HepG2 (cell line): ENCODE measurements around the gene SEC62. TPM values are rescaled to one million over a fixed set of nuclear protein-coding genes. Genes with fewer than 3 reads are reported as not detected.

Experiments
- AGO1 ChIP-seq: fragments of 200-400 bp; formaldehyde crosslinking; IDR thresholded peaks from 2 replicates; pipeline ENCODE4 v1.6.1; 2017; ENCODE audit warnings: mild to moderate bottlenecking, low read depth, low read length, moderate library complexity; ENCODE audit not compliant: poor library complexity, severe bottlenecking
- FLYWCH1 ChIP-seq: sonication (generic); formaldehyde crosslinking; IDR thresholded peaks from 2 replicates; pipeline ENCODE4 v1.8.1; 2023; ENCODE audit warnings: mild to moderate bottlenecking, missing genetic modification reagents
- GLMP ChIP-seq: sonication (generic); formaldehyde crosslinking; IDR thresholded peaks from 2 replicates; pipeline ENCODE4 v1.9.0; 2021; ENCODE audit warnings: missing genetic modification reagents, mild to moderate bottlenecking, borderline replicate concordance
- TOE1 ChIP-seq: sonication (generic); formaldehyde crosslinking; IDR thresholded peaks from 2 replicates; pipeline ENCODE4 v1.4.0; 2020; ENCODE audit warnings: mild to moderate bottlenecking, missing genetic modification reagents
- ZC3H13 ChIP-seq: sonication (generic); formaldehyde crosslinking; IDR thresholded peaks from 2 replicates; pipeline ENCODE4 v1.8.1; 2023; ENCODE audit warnings: mild to moderate bottlenecking, missing genetic modification reagents, moderate library complexity
- ZEB1 ChIP-seq: IDR thresholded peaks from 2 replicates; pipeline ENCODE4 v1.6.1; 2012; ENCODE audit warnings: mild to moderate bottlenecking, low read depth, inconsistent platforms; ENCODE audit not compliant: insufficient replicate concordance
- ZFAT ChIP-seq: sonication (generic); formaldehyde crosslinking; conservative IDR thresholded peaks from 2 replicates; pipeline ENCODE4 v1.8.1; 2023; ENCODE audit warnings: missing genetic modification reagents, inconsistent platforms
- ZFP37 ChIP-seq: sonication (generic); formaldehyde crosslinking; IDR thresholded peaks from 2 replicates; pipeline ENCODE4 v1.4.0; 2020; ENCODE audit warnings: missing genetic modification reagents, borderline replicate concordance
- ZNF530 ChIP-seq: sonication (generic); formaldehyde crosslinking; IDR thresholded peaks from 2 replicates; pipeline ENCODE4 v1.5.0; 2020; ENCODE audit warnings: low read depth, mild to moderate bottlenecking, missing genetic modification reagents
- ZNF639 ChIP-seq: conservative IDR thresholded peaks from 2 replicates; pipeline ENCODE4 v1.6.1; 2018; ENCODE audit warnings: missing genetic modification reagents
- ZNF878 ChIP-seq: sonication (generic); formaldehyde crosslinking; IDR thresholded peaks from 2 replicates; pipeline ENCODE4 v1.8.1; 2023; ENCODE audit warnings: mild to moderate bottlenecking, missing genetic modification reagents, moderate library complexity
- ZSCAN21 ChIP-seq: sonication (generic); formaldehyde crosslinking; IDR thresholded peaks from 2 replicates; pipeline ENCODE4 v1.8.0; 2022; ENCODE audit warnings: mild to moderate bottlenecking, missing genetic modification reagents, moderate library complexity, borderline replicate concordance
- polyA plus RNA-seq, 8 experiments: library from polyadenylated mRNA; depleted of rRNA in 3 of 8; stranded (reverse) in 7 of 8; unstranded in 1 of 8; fragments of >200 nt; fragmentation: Illumina TruSeq in 4 of 8; extraction: Trizol in 4 of 8; gene quantifications; 2 replicates each; pipeline versions ENCODE4 v1.2.1 to v1.2.3, GENCODE V29; 2011 to 2016; ENCODE audit warnings: low read depth in 4 of 8, missing spikeins in 1 of 8, mixed read lengths in 1 of 8; ENCODE audit not compliant: insufficient read depth in 1 of 8
- total RNA-seq, 5 experiments: library from RNA; depleted of rRNA; stranded (reverse); fragments of >200 nt; fragmentation: Illumina TruSeq; extraction: Trizol; gene quantifications; 2 replicates each; pipeline ENCODE4 v1.2.3, GENCODE V29; 2016; ENCODE audit warnings: low read depth in 1 of 5
- TF ChIP-seq, protein P1 (sequence below): sonication (generic); formaldehyde crosslinking; IDR thresholded peaks from 2 replicates; pipeline ENCODE4 v1.5.0; 2020; ENCODE audit warnings: mild to moderate bottlenecking, missing genetic modification reagents
- TF ChIP-seq, protein P2 (sequence below): IDR thresholded peaks from 2 replicates; pipeline ENCODE4 v1.6.1; 2016; ENCODE audit warnings: control low read depth
- TF ChIP-seq, protein P3 (sequence below): IDR thresholded peaks from 2 replicates; pipeline ENCODE4 v1.6.1; 2016; ENCODE audit warnings: mild to moderate bottlenecking

SEC62 gene
- total and polyA plus RNA-seq, 2 of the 13 experiments (the other 11 are each of a cell fraction or from before 2014, with no cell fraction given): 54.0 to 68.7 TPM

GRCh38 chr3:170003881-170004356 lies 37.3 kb downstream of the SEC62 start (continued):
- no peak for TF ChIP-seq ZFAT
- TF ChIP-seq, protein P1, sequence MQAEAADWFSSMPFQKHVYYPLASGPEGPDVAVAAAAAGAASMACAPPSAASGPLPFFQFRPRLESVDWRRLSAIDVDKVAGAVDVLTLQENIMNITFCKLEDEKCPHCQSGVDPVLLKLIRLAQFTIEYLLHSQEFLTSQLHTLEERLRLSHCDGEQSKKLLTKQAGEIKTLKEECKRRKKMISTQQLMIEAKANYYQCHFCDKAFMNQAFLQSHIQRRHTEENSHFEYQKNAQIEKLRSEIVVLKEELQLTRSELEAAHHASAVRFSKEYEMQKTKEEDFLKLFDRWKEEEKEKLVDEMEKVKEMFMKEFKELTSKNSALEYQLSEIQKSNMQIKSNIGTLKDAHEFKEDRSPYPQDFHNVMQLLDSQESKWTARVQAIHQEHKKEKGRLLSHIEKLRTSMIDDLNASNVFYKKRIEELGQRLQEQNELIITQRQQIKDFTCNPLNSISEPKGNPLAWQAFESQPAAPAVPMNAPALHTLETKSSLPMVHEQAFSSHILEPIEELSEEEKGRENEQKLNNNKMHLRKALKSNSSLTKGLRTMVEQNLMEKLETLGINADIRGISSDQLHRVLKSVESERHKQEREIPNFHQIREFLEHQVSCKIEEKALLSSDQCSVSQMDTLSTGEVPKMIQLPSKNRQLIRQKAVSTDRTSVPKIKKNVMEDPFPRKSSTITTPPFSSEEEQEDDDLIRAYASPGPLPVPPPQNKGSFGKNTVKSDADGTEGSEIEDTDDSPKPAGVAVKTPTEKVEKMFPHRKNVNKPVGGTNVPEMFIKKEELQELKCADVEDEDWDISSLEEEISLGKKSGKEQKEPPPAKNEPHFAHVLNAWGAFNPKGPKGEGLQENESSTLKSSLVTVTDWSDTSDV (CRISPR knock-in tag): no peak
- TF ChIP-seq ZFP37 (CRISPR knock-in tag): no peak
- 0 out of 2 replicates have a peak, but pooled peaks have one; percentile 41 for TF ChIP-seq ZNF639 (CRISPR knock-in tag)
- TF ChIP-seq ZNF878 (CRISPR knock-in tag): peak; percentile 73; the same call in 1 of the 2 replicates
- no peak for TF ChIP-seq TOE1
- TF ChIP-seq, protein P2, sequence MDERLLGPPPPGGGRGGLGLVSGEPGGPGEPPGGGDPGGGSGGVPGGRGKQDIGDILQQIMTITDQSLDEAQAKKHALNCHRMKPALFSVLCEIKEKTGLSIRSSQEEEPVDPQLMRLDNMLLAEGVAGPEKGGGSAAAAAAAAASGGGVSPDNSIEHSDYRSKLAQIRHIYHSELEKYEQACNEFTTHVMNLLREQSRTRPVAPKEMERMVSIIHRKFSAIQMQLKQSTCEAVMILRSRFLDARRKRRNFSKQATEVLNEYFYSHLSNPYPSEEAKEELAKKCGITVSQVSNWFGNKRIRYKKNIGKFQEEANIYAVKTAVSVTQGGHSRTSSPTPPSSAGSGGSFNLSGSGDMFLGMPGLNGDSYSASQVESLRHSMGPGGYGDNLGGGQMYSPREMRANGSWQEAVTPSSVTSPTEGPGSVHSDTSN (CRISPR knock-in tag): no peak
- TF ChIP-seq GLMP (CRISPR knock-in tag): no peak
- no peak for TF ChIP-seq ZSCAN21
- TF ChIP-seq, protein P3, sequence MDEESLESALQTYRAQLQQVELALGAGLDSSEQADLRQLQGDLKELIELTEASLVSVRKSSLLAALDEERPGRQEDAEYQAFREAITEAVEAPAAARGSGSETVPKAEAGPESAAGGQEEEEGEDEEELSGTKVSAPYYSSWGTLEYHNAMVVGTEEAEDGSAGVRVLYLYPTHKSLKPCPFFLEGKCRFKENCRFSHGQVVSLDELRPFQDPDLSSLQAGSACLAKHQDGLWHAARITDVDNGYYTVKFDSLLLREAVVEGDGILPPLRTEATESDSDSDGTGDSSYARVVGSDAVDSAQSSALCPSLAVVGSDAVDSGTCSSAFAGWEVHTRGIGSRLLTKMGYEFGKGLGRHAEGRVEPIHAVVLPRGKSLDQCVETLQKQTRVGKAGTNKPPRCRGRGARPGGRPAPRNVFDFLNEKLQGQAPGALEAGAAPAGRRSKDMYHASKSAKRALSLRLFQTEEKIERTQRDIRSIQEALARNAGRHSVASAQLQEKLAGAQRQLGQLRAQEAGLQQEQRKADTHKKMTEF: peak; percentile 45
- TF ChIP-seq ZEB1: no peak
- no peak for TF ChIP-seq ZC3H13 (CRISPR knock-in tag)
- TF ChIP-seq FLYWCH1 (CRISPR knock-in tag): no peak
- no peak for TF ChIP-seq AGO1
- TF ChIP-seq ZNF530 (CRISPR knock-in tag): no peak
